Breast epithelium (tissue), 4 donors: Measurements from ENCODE around the gene NDUFA3. TPM values are rescaled to one million over a fixed set of nuclear protein-coding genes. Genes with fewer than 3 reads are reported as not detected.
"Not testable (repeated sequence)": the region's sequence is repeated elsewhere in the genome, so short reads cannot be mapped to it uniquely, and the experiment has no call there.

ENCODE experiments used
- DNase-seq, 2 donors: peaks; one replicate each; pipeline ENCODE4 v3.0.0-alpha.2; 2019; ENCODE audit warnings: low spot score in 2 of 2
- H3K27ac ChIP-seq, 2 donors: fragments of 200-600 bp; sonication (generic) in 1 of 2; one replicate each; pipeline ENCODE4 v1.5.1; 2016 to 2019; ENCODE audit warnings: mild to moderate bottlenecking in 1 of 2
- H3K27me3 ChIP-seq, 2 donors: fragments of 200-600 bp; sonication (generic) in 1 of 2; one replicate each; pipeline versions ENCODE4 v1.5.1 to v1.6.0; 2017 to 2019; ENCODE audit warnings: control low read depth in 1 of 2, mild to moderate bottlenecking in 1 of 2
- H3K36me3 ChIP-seq: fragments of 200-600 bp; one replicate; pipeline ENCODE4 v1.5.1; 2019
- H3K4me1 ChIP-seq, 2 donors: fragments of 200-600 bp; sonication (generic); one replicate each; pipeline ENCODE4 v1.5.1; 2016 to 2019; ENCODE audit warnings: control low read depth in 1 of 2
- H3K4me3 ChIP-seq, 3 donors: fragments of 200-600 bp; sonication (generic); 1 replicate in 2 of 3; 2 replicates in 1 of 3; pipeline ENCODE4 v1.5.1; 2016 to 2019; ENCODE audit warnings: mild to moderate bottlenecking in 3 of 3, moderate library complexity in 2 of 3
- H3K9me3 ChIP-seq, 2 donors: fragments of 200-600 bp; sonication (generic) in 1 of 2; one replicate each; pipeline ENCODE4 v1.5.1; 2016 to 2019; ENCODE audit warnings: control low read depth in 1 of 2
- POLR2A ChIP-seq: fragments of 450-650 bp; IDR thresholded peaks from one replicate; pipeline ENCODE4 v1.6.1; 2016; ENCODE audit warnings: antibody characterized with exemption, mild to moderate bottlenecking, moderate library complexity
- POLR2AphosphoS5 ChIP-seq, 3 donors: sonication (generic); formaldehyde crosslinking; IDR thresholded peaks; one replicate each; pipeline ENCODE4 v1.6.1; 2017; ENCODE audit warnings: antibody characterized with exemption in 3 of 3
- intact Hi-C: fragments of 100-400 bp; cut with DNase I; formaldehyde crosslinking; loops from one replicate; pipeline ENCODE4 v1.15.1; 2023; ENCODE audit warnings: low total_unique reads
- total RNA-seq, 3 donors: library from RNA; depleted of rRNA; stranded (reverse); fragments of >200 nt; gene quantifications; one replicate each; pipeline ENCODE4 v1.1.0, GENCODE V29; 2016
- TF ChIP-seq, protein P1 (sequence below), 3 donors: fragments of 450-650 bp; IDR thresholded peaks; one replicate each; pipeline ENCODE4 v1.5.1; 2016 to 2017; ENCODE audit warnings: antibody characterized with exemption in 3 of 3, mild to moderate bottlenecking in 3 of 3, moderate library complexity in 3 of 3

Gene NDUFA3
- total RNA-seq, 3 donors from 2014 or later, result 17.3 to 20.6 (median 20.5) TPM

DNA sequence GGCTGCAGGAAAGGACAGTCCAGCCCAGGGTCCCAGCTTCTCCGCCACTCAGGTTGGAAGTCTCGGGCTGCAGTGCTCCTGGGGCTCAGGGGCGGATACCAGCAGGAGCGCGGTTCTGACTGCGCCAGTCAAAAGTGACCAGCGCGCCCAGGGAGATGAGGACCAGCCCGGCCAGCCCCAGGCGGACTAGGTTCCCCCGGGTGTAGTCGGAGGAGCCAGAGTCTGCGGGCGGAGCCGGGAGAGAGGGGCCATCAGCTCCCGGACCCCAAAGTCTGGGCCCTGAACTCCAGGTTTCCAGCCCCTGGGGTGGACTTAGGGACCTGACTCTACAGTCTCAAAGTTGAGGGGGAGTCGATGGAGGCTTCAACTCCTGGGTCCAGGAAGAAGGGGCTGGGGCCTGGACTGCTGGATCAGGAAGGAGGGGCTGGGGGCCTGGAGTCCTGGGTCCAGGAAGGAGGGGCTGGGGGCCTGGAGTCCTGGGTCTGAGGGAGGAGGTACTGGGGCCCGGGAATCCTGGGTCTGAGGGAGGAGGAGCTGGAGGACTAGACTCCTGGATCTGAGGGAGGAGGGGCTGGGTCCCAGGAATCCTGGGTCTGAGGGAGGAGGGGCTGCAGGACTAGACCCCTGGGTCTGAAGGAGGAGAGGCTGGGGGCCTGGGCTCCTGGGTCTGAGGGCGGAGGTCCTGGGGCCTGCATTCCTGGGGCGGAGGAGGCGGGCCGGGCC is 7.4 kb upstream of the NDUFA3 start:
- intact Hi-C loops, result no loop called here
- Histone ChIP-seq H3K4me3 (peak overlapping the region; percentile 34 to 64 (median 43)), H3K27ac (no peak overlapping the region), H3K9me3 (no peaks in the 10 kb centered on the region), H3K27me3 (peaks cover 0 to 13% of the 10 kb centered on the region in 2 donors), H3K36me3 (no peaks in the 10 kb centered on the region), H3K4me1 (peaks cover 0 to 4% of the 10 kb centered on the region in 2 donors)
- TF ChIP-seq, protein P1, sequence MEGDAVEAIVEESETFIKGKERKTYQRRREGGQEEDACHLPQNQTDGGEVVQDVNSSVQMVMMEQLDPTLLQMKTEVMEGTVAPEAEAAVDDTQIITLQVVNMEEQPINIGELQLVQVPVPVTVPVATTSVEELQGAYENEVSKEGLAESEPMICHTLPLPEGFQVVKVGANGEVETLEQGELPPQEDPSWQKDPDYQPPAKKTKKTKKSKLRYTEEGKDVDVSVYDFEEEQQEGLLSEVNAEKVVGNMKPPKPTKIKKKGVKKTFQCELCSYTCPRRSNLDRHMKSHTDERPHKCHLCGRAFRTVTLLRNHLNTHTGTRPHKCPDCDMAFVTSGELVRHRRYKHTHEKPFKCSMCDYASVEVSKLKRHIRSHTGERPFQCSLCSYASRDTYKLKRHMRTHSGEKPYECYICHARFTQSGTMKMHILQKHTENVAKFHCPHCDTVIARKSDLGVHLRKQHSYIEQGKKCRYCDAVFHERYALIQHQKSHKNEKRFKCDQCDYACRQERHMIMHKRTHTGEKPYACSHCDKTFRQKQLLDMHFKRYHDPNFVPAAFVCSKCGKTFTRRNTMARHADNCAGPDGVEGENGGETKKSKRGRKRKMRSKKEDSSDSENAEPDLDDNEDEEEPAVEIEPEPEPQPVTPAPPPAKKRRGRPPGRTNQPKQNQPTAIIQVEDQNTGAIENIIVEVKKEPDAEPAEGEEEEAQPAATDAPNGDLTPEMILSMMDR (IDR thresholded peaks at IDR 0.05), result no peak
- TF ChIP-seq POLR2AphosphoS5 (IDR thresholded peaks at IDR 0.05) (no peak), POLR2A (no peak)
- no peak for DNase-seq

DNA sequence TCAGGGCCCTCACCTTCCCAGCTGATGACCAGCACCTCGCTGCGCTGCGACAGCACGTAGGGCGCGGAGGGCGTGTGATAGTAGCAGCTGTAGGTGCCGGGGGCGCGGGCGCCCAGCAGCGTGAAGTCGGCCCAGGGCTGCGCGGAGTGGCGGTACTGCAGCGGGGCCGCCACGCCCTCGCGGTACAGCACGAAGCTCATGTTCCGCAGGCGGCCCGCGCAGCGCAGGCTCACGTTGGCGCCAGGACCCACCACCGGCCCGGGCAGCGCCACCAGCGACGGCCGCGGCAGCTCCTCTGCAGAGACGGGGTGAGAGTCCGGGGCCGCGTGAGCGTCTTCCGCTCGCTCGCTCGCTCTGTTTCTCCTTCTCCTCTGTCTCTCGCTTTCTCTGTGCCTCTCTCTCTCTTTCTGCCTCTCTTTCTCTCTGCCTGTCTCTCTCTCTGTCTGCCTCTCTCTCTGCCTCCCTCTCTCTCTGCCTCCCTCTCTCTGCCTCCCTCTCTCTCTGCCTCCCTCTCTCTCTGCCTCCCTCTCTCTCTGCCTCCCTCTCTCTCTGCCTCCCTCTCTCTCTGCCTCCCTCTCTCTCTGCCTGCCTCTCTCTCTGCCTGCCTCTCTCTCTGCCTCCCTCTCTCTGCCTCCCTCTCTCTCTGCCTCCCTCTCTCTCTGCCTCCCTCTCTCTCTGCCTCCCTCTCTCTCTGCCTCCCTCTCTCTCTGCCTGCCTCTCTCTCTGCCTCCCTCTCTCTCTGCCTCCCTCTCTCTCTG is 6.6 kb upstream of the NDUFA3 start:
- H3K27me3 ChIP-seq, result peaks cover 0 to 13% of the 10 kb centered on the region in 2 donors
- H3K4me1 ChIP-seq, H3K9me3 ChIP-seq, H3K27ac ChIP-seq, H3K36me3 ChIP-seq, intact Hi-C loops: not testable (repeated sequence)
- H3K4me3 ChIP-seq, result peak overlapping the region; percentile 34 to 64 (median 43)
- peak in 1 of 2 donors; percentile 59 for DNase-seq

DNA sequence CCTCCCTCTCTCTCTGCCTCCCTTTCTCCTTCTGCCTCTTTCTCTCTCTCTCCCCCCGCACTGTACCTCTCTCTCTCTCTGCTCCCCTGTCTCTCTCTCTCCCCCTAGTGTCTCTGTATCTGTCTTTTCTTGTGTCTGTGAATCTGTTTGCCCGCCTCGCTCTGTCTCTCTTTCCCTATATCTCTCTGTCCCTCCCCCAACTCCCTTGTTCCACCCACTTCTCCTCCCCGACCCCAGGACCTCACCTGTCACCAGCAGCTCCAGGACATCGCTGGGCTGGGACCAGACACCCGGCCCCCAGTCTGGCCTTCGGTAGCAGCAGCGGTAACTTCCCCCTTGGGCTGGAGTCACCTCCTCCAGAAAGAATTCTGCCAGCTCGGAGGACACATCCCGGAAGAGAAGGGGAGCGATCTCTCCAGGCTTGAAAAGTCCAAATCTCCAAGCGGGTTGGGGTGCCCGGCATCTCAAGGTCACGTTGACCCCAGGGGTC is 6.0 kb upstream of the NDUFA3 start:
- TF ChIP-seq, protein P1 (IDR thresholded peaks at IDR 0.05), result no peak
- no peak for TF ChIP-seq POLR2A
- TF ChIP-seq POLR2AphosphoS5 (IDR thresholded peaks at IDR 0.05), result no peak
- no peak for DNase-seq
- intact Hi-C loops, result no loop called here
- H3K4me3 ChIP-seq, result peak overlapping the region; percentile 34 to 64 (median 43)
- peaks cover 0 to 4% of the 10 kb centered on the region in 2 donors for H3K4me1 ChIP-seq
- H3K27me3 ChIP-seq, result peaks cover 0 to 13% of the 10 kb centered on the region in 2 donors
- H3K27ac ChIP-seq, result peak overlapping the region; percentile 52 to 80
- H3K9me3 ChIP-seq, result no peaks in the 10 kb centered on the region
- no peaks in the 10 kb centered on the region for H3K36me3 ChIP-seq

DNA sequence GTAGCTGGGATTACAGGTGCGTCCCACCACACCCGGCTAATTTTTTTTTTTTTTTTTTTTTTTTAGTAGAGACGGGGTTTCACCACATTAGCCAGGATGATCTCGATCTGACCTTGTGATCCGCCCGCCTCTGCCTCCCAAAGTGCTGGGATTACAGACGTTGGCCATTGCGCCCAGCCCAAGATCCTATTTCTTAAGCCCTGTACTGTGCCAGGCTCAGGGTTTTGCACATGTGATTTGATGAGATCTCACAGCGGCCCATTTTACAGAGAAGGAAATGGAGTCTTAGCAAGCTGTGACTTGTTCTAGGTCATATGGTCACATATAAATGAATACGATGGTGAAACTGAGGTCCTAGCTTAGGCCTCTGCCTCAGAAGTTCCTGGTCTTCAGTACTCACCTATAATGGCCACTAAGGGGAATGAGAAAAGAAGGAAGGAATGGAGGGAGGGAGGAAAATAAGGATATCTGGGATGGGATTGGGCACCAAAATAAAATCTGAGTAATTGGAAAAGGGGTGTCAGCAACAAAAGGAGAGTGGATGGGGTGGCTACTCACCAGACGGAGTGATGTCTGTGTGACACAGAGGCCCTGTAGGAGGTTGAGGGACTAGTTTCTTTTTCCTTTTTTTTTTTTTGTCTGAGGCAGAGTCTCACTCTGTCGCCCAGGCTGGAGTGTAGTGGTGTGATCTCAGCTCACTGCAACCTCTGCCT is 3.3 kb upstream of the NDUFA3 start:
- Histone ChIP-seq H3K36me3 (no peaks in the 10 kb centered on the region), H3K4me3 (no peak overlapping the region), H3K4me1 (peaks cover 0 to 4% of the 10 kb centered on the region in 2 donors), H3K27ac (no peak overlapping the region), H3K27me3 (peaks cover 0 to 13% of the 10 kb centered on the region in 2 donors), H3K9me3 (no peaks in the 10 kb centered on the region)
- no peak for DNase-seq
- intact Hi-C loops, result no loop called here
- TF ChIP-seq, protein P1 (IDR thresholded peaks at IDR 0.05), result no peak
- no peak for TF ChIP-seq POLR2AphosphoS5 (IDR thresholded peaks at IDR 0.05)
- TF ChIP-seq POLR2A, result no peak

DNA sequence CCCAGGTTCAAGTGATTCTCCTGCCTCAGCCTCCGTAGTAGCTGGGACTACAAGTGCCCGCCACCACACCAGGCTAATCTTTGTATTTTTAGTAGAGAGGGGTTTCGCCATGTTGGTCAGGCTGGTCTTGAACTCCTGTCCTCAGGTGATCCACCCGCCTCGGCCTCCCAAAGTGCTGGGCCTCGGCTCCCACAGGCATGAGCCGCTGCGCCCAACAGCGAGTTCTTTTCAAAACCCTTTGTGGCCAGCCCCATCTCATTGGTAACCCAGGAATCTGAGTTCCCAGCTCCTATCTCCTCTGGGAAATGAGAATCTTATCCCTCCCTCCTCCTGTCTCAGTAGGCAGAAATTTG is 2.8 kb upstream of the NDUFA3 start:
- DNase-seq, H3K9me3 ChIP-seq, intact Hi-C loops, H3K27ac ChIP-seq, H3K4me3 ChIP-seq, H3K27me3 ChIP-seq, H3K36me3 ChIP-seq, H3K4me1 ChIP-seq: not testable (repeated sequence)
